HepG2 (cell line): Measurements from ENCODE around the gene KDM7A. TPM values are rescaled to one million over a fixed set of nuclear protein-coding genes. Genes with fewer than 3 reads are reported as not detected.

Experiments used
- ATAC-seq: fragments of 200-7000 bp; cut with Tn5 transposase; 3 replicates; pipeline ENCODE4 v1.9.1; 2020; ENCODE audit warnings: mild to moderate bottlenecking, moderate library complexity
- BruUV-seq: library from RNA; stranded (reverse); fragments of 400-500 nt; replicated peaks from 2 replicates; lab custom pipeline; 2021; lab: Mats Ljungman, UMichigan
- CTCF ChIA-PET: fragments of 300-600 bp; formaldehyde crosslinking; extraction: SDS; loops from one replicate; lab custom pipeline; 2021; ENCODE audit warnings: low total read pairs, inconsistent platforms, low intra/inter-chr PET ratio; lab: Yijun Ruan, JAX
- POLR2A ChIA-PET: fragments of 350-600 bp; sonication (Branson Sonifier 250); formaldehyde crosslinking; loops from one replicate; lab custom pipeline; 2020; ENCODE audit warnings: antibody characterized with exemption, inconsistent platforms; lab: Yijun Ruan, JAX
- DNase-seq: peaks from one replicate; pipeline ENCODE4 v3.0.0-alpha.2; 2015; ENCODE audit warnings: low spot score
- FAIRE-seq: peaks from 3 replicates; lab custom pipeline; 2011; peaks lifted over from hg19 to GRCh38; lab: Jason Lieb, UNC
- H2AFZ ChIP-seq: one replicate; pipeline ENCODE4 v1.6.1; 2011; ENCODE audit warnings: low read length, inconsistent platforms
- H3K27ac ChIP-seq: fragments of 300-600 bp; 3 replicates; pipeline ENCODE4 v1.8.0; 2011; ENCODE audit warnings: mixed run types, mild to moderate bottlenecking, mixed read lengths, low read length, inconsistent platforms; ENCODE audit not compliant: insufficient read depth; ENCODE audit errors: extremely low read length
- H3K27me3 ChIP-seq, 2 experiments: fragments of 200-600 bp in 1 of 2; 2 replicates in 1 of 2; 3 replicates in 1 of 2; pipeline versions ENCODE4 v1.6.0 to v1.8.0; 2011; ENCODE audit warnings: low read length in 2 of 2, mild to moderate bottlenecking in 2 of 2, moderate library complexity in 2 of 2, inconsistent platforms in 1 of 2; ENCODE audit not compliant: insufficient read depth in 2 of 2, control insufficient read depth in 1 of 2
- H3K36me3 ChIP-seq, 2 experiments: fragments of 200-600 bp in 1 of 2; replicated peaks in 1 of 2; 2 replicates in 1 of 2; 3 replicates in 1 of 2; pipeline versions ENCODE4 v1.5.1 to v1.8.0; 2011; ENCODE audit warnings: low read length in 2 of 2, inconsistent platforms in 1 of 2; ENCODE audit not compliant: insufficient read depth in 2 of 2, control insufficient read depth in 1 of 2
- H3K4me1 ChIP-seq: 2 replicates; pipeline ENCODE4 v1.5.1; 2012; ENCODE audit warnings: low read length, inconsistent platforms; ENCODE audit not compliant: insufficient read depth
- H3K4me2 ChIP-seq: 2 replicates; pipeline ENCODE4 v1.6.0; 2011; ENCODE audit warnings: low read depth, low read length, inconsistent platforms
- H3K4me3 ChIP-seq, 3 experiments: fragments of 200-600 bp in 1 of 3; sonication (generic), shearing (Covaris generic) in 1 of 3; replicated peaks in 1 of 3; 2 replicates each; pipeline ENCODE4 v1.5.1; 2011 to 2016; ENCODE audit warnings: low read length in 3 of 3, inconsistent platforms in 2 of 3, low read depth in 2 of 3, mild to moderate bottlenecking in 2 of 3, control low read depth in 1 of 3, mixed read lengths in 1 of 3; ENCODE audit not compliant: insufficient read depth in 1 of 3
- H3K79me2 ChIP-seq: one replicate; pipeline ENCODE4 v1.6.1; 2011; ENCODE audit warnings: low read length, inconsistent platforms; ENCODE audit not compliant: insufficient read depth
- H3K9ac ChIP-seq: 2 replicates; pipeline ENCODE4 v1.6.0; 2011; ENCODE audit warnings: mild to moderate bottlenecking, low read depth, low read length, inconsistent platforms; ENCODE audit not compliant: insufficient read depth
- H3K9me3 ChIP-seq: 2 replicates; pipeline ENCODE4 v1.5.1; 2012; ENCODE audit warnings: mild to moderate bottlenecking, low read length
- H4K20me1 ChIP-seq: 2 replicates; pipeline ENCODE4 v1.6.0; 2011; ENCODE audit warnings: inconsistent platforms, mild to moderate bottlenecking, low read length, moderate library complexity; ENCODE audit not compliant: insufficient read depth
- EEA1 ChIP-seq: sonication (generic); formaldehyde crosslinking; IDR thresholded peaks from 2 replicates; pipeline ENCODE4 v1.5.1; 2020; ENCODE audit warnings: mild to moderate bottlenecking, missing genetic modification reagents, borderline replicate concordance
- IKZF5 ChIP-seq: IDR thresholded peaks from 2 replicates; pipeline ENCODE4 v1.6.1; 2018; ENCODE audit warnings: missing genetic modification reagents, mild to moderate bottlenecking, missing compliant biosample characterization
- KMT2A ChIP-seq: sonication (generic); formaldehyde crosslinking; IDR thresholded peaks from 2 replicates; pipeline ENCODE4 v1.4.0; 2020; ENCODE audit warnings: missing genetic modification reagents
- KMT2B ChIP-seq: IDR thresholded peaks from 2 replicates; pipeline ENCODE4 v1.6.1; 2016; ENCODE audit warnings: missing genetic modification reagents, missing compliant biosample characterization
- LCORL ChIP-seq, 2 experiments: fragments of 450-650 bp in 1 of 2; sonication (generic) in 1 of 2; formaldehyde crosslinking in 1 of 2; IDR thresholded peaks; 2 replicates each; pipeline versions ENCODE4 v1.5.0 to v1.6.1; 2017 to 2020; ENCODE audit warnings: antibody characterized with exemption in 1 of 2, missing genetic modification reagents in 1 of 2
- MTF2 ChIP-seq: sonication (generic); formaldehyde crosslinking; IDR thresholded peaks from 2 replicates; pipeline ENCODE4 v1.5.0; 2020; ENCODE audit warnings: missing genetic modification reagents, borderline replicate concordance
- MXD1 ChIP-seq: sonication (generic); formaldehyde crosslinking; IDR thresholded peaks from 2 replicates; pipeline ENCODE4 v1.4.0; 2020; ENCODE audit warnings: mild to moderate bottlenecking, missing genetic modification reagents
- SAP130 ChIP-seq: IDR thresholded peaks from 2 replicates; pipeline ENCODE4 v1.6.1; 2016; ENCODE audit warnings: low read depth
- ZNF24 ChIP-seq: fragments of 450-650 bp; IDR thresholded peaks from 2 replicates; pipeline ENCODE4 v1.6.1; 2017; ENCODE audit warnings: antibody characterized with exemption, mild to moderate bottlenecking
- ZNF550 ChIP-seq: sonication (generic); formaldehyde crosslinking; IDR thresholded peaks from 2 replicates; pipeline ENCODE4 v1.4.0; 2020; ENCODE audit warnings: mild to moderate bottlenecking, missing genetic modification reagents, borderline replicate concordance
- ZNF609 ChIP-seq: sonication (generic); formaldehyde crosslinking; IDR thresholded peaks from 2 replicates; pipeline ENCODE4 v1.4.0; 2020; ENCODE audit warnings: mild to moderate bottlenecking, missing genetic modification reagents, borderline replicate concordance
- ZNF7 ChIP-seq: IDR thresholded peaks from 2 replicates; pipeline ENCODE4 v1.6.1; 2016; ENCODE audit warnings: missing biosample characterization, missing genetic modification reagents
- ZSCAN9 ChIP-seq: IDR thresholded peaks from 2 replicates; pipeline ENCODE4 v1.6.1; 2016; ENCODE audit warnings: borderline replicate concordance
- WGBS: methylation state at CpG from one replicate; pipeline ENCODE4 v1.1.6; 2017; ENCODE audit warnings: low lambda C conversion rate; 5-methylcytosine and 5-hydroxymethylcytosine counted together
- in situ Hi-C: cut with HindIII; loops from 2 replicates; pipeline ENCODE4 v1.10.0; 2017; ENCODE audit warnings: low pct_unique_long_range_greater_than_20kb; ENCODE audit not compliant: extremely low pct_ligation_motif_present
- intact Hi-C: fragments of 100-400 bp; cut with micrococcal nuclease; formaldehyde crosslinking; loops from one replicate; pipeline ENCODE4 v1.10.0; 2022; ENCODE audit not compliant: unreplicated experiment
- polyA plus RNA-seq, 8 experiments: library from polyadenylated mRNA; depleted of rRNA in 3 of 8; stranded (reverse) in 7 of 8; unstranded in 1 of 8; fragments of >200 nt; fragmentation: Illumina TruSeq in 4 of 8; extraction: Trizol in 4 of 8; gene quantifications; 2 replicates each; pipeline versions ENCODE4 v1.2.1 to v1.2.3, GENCODE V29; 2011 to 2016; ENCODE audit warnings: low read depth in 4 of 8, missing spikeins in 1 of 8, mixed read lengths in 1 of 8; ENCODE audit not compliant: insufficient read depth in 1 of 8
- total RNA-seq, 5 experiments: library from RNA; depleted of rRNA; stranded (reverse); fragments of >200 nt; fragmentation: Illumina TruSeq; extraction: Trizol; gene quantifications; 2 replicates each; pipeline ENCODE4 v1.2.3, GENCODE V29; 2016; ENCODE audit warnings: low read depth in 1 of 5
- TF ChIP-seq, protein P1 (sequence below): sonication (generic); formaldehyde crosslinking; IDR thresholded peaks from 2 replicates; pipeline ENCODE4 v1.8.1; 2023; ENCODE audit warnings: mild to moderate bottlenecking, missing genetic modification reagents, borderline replicate concordance

Gene KDM7A
- total and polyA plus RNA-seq, 2 of the 13 experiments (the other 11 are each of a cell fraction or from before 2014, with no cell fraction given), result 10.8 to 16.8 TPM

GRCh38 chr7:140126435-140127034 lies 50.2 kb downstream of the KDM7A start (continued):
- no peak for TF ChIP-seq MXD1
- TF ChIP-seq, protein P1, sequence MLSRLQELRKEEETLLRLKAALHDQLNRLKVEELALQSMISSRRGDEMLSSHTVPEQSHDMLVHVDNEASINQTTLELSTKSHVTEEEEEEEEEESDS (CRISPR knock-in tag), result no peak
- TF ChIP-seq LCORL (IDR thresholded peaks at IDR 0.05), result no peak
- TF ChIP-seq LCORL (CRISPR knock-in tag; IDR thresholded peaks at IDR 0.05), result no peak
- TF ChIP-seq ZNF550 (CRISPR knock-in tag), result no peak
- TF ChIP-seq, all 625 proteins: peak for 0

GRCh38 chr7:140122965-140123364 lies 53.8 kb downstream of the KDM7A start:
- Histone ChIP-seq H3K9me3 (no peaks in the 10 kb centered on the region), H2AFZ (no peak overlapping the region), H3K4me1 (no peaks in the 10 kb centered on the region), H4K20me1 (peaks cover 2% of the 10 kb centered on the region), H3K27me3 (no peaks in the 10 kb centered on the region), H3K79me2 (no peaks in the 10 kb centered on the region), H3K36me3 (peaks cover 24 to 81% of the 10 kb centered on the region in 2 experiments), H3K4me2 (no peak overlapping the region), H3K4me3 (no peak overlapping the region), H3K27ac (no peak overlapping the region), H3K9ac (no peak overlapping the region)
- intact Hi-C loops (no loop called here), in situ Hi-C loops (no loop called here)
- no TSS peak for BruUV-seq
- POLR2A ChIA-PET, result no interaction called here
- CTCF ChIA-PET, result no interaction called here
- FAIRE-seq, result no peak
- no peak for TF ChIP-seq ZNF24
- TF ChIP-seq KMT2A, result no peak
- no peak for TF ChIP-seq ZNF609 (CRISPR knock-in tag)
- no peak for TF ChIP-seq ZSCAN9 (CRISPR knock-in tag)
- TF ChIP-seq EEA1 (CRISPR knock-in tag), result no peak
- TF ChIP-seq KMT2B (CRISPR knock-in tag), result no peak
- TF ChIP-seq MTF2 (CRISPR knock-in tag), result no peak
- no peak for TF ChIP-seq SAP130
- TF ChIP-seq ZNF7 (CRISPR knock-in tag), result no peak
- TF ChIP-seq IKZF5 (CRISPR knock-in tag), result no peak
- WGBS, result 96% methylated on average over 3 of the region's 3 CpGs
- no peak for DNase-seq
- ATAC-seq, result no peak
